H9 (cell line): ENCODE measurements around the gene HUNK. TPM values are rescaled to one million over a fixed set of nuclear protein-coding genes. Genes with fewer than 3 reads are reported as not detected.

Source experiments
- DNase-seq: peaks from one replicate; pipeline ENCODE4 v3.0.0-alpha.2; 2017
- H2AFZ ChIP-seq: one replicate; pipeline ENCODE4 v1.6.1; 2013; ENCODE audit warnings: mild to moderate bottlenecking, low read length, control low read depth, moderate library complexity
- H2AK5ac ChIP-seq: 2 replicates; pipeline ENCODE4 v1.6.1; 2013; ENCODE audit warnings: low read length, control low read depth, mixed read lengths; ENCODE audit not compliant: insufficient read length
- H2BK120ac ChIP-seq: one replicate; pipeline ENCODE4 v1.6.1; 2013; ENCODE audit warnings: low read depth, mild to moderate bottlenecking, low read length, control low read depth, inconsistent platforms; ENCODE audit not compliant: poor library complexity, severe bottlenecking
- H2BK12ac ChIP-seq: 2 replicates; pipeline ENCODE4 v1.6.1; 2013; ENCODE audit warnings: low read length, control low read depth, mixed read lengths, low read depth; ENCODE audit not compliant: insufficient read length
- H2BK15ac ChIP-seq: 2 replicates; pipeline ENCODE4 v1.6.1; 2013; ENCODE audit warnings: low read depth, low read length, control low read depth
- H2BK20ac ChIP-seq: one replicate; pipeline ENCODE4 v1.6.1; 2013; ENCODE audit warnings: low read depth, mild to moderate bottlenecking, low read length, control low read depth, inconsistent platforms; ENCODE audit not compliant: poor library complexity, severe bottlenecking
- H2BK5ac ChIP-seq: 2 replicates; pipeline ENCODE4 v1.6.1; 2013; ENCODE audit warnings: low read length, control low read depth, mixed read lengths; ENCODE audit not compliant: insufficient read length
- H3K14ac ChIP-seq: 2 replicates; pipeline ENCODE4 v1.6.1; 2013; ENCODE audit warnings: low read length, control low read depth; ENCODE audit not compliant: insufficient read depth
- H3K18ac ChIP-seq: 2 replicates; pipeline ENCODE4 v1.6.1; 2013; ENCODE audit warnings: low read depth, mild to moderate bottlenecking, mixed read lengths, low read length, control low read depth; ENCODE audit not compliant: insufficient read length
- H3K23ac ChIP-seq: 2 replicates; pipeline ENCODE4 v1.6.1; 2013; ENCODE audit warnings: low read length, control low read depth, mixed read lengths, low read depth; ENCODE audit not compliant: insufficient read length
- H3K23me2 ChIP-seq: 2 replicates; pipeline ENCODE4 v1.6.1; 2013; ENCODE audit warnings: low read depth, mild to moderate bottlenecking, mixed read lengths, low read length, control low read depth; ENCODE audit not compliant: insufficient read length, poor library complexity, severe bottlenecking
- H3K27ac ChIP-seq: 2 replicates; pipeline ENCODE4 v1.5.1; 2013; ENCODE audit warnings: low read length, control low read depth, mixed read lengths, low read depth; ENCODE audit not compliant: insufficient read length
- H3K27me3 ChIP-seq: 2 replicates; pipeline ENCODE4 v1.6.1; 2013; ENCODE audit warnings: low read length, control low read depth, inconsistent platforms; ENCODE audit not compliant: insufficient read depth
- H3K4ac ChIP-seq: 2 replicates; pipeline ENCODE4 v1.6.1; 2013; ENCODE audit warnings: low read depth, mild to moderate bottlenecking, control low read depth, inconsistent platforms, low read length, moderate library complexity
- H3K4me1 ChIP-seq: 2 replicates; pipeline ENCODE4 v1.6.1; 2013; ENCODE audit warnings: low read length, control low read depth, inconsistent platforms; ENCODE audit not compliant: insufficient read depth
- H3K4me2 ChIP-seq: 2 replicates; pipeline ENCODE4 v1.6.1; 2013; ENCODE audit warnings: low read length, control low read depth, mixed read lengths; ENCODE audit not compliant: insufficient read length, insufficient read depth
- H3K56ac ChIP-seq: 2 replicates; pipeline ENCODE4 v1.6.1; 2013; ENCODE audit warnings: low read depth, mild to moderate bottlenecking, mixed read lengths, low read length, control low read depth; ENCODE audit not compliant: insufficient read length
- H3K79me1 ChIP-seq: 2 replicates; pipeline ENCODE4 v1.6.1; 2013; ENCODE audit warnings: low read depth, mild to moderate bottlenecking, moderate library complexity, low read length, control low read depth, inconsistent platforms; ENCODE audit not compliant: insufficient read depth, poor library complexity, severe bottlenecking
- H3K79me2 ChIP-seq: 2 replicates; pipeline ENCODE4 v1.6.1; 2013; ENCODE audit warnings: low read length, control low read depth, inconsistent platforms; ENCODE audit not compliant: insufficient read depth
- H3K9ac ChIP-seq: 2 replicates; pipeline ENCODE4 v1.6.1; 2013; ENCODE audit warnings: low read length, control low read depth, mixed read lengths; ENCODE audit not compliant: insufficient read length; ENCODE audit errors: extremely low read depth
- H3K9me3 ChIP-seq: one replicate; pipeline ENCODE4 v1.6.1; 2013; ENCODE audit warnings: low read depth, low read length, inconsistent platforms; ENCODE audit not compliant: control insufficient read depth
- H3T11ph ChIP-seq: one replicate; pipeline ENCODE4 v1.6.1; 2013; ENCODE audit warnings: mild to moderate bottlenecking, low read length, control low read depth, inconsistent platforms
- H4K20me1 ChIP-seq: one replicate; pipeline ENCODE4 v1.6.1; 2013; ENCODE audit not compliant: control insufficient read depth, insufficient read length, insufficient read depth
- H4K5ac ChIP-seq: 2 replicates; pipeline ENCODE4 v1.6.1; 2013; ENCODE audit warnings: low read depth, mild to moderate bottlenecking, mixed read lengths, low read length, control low read depth; ENCODE audit not compliant: insufficient read length
- H4K8ac ChIP-seq: replicated peaks from 2 replicates; pipeline ENCODE4 v1.6.1; 2013; ENCODE audit warnings: low read length, control low read depth, mixed read lengths, low read depth; ENCODE audit not compliant: insufficient read length
- H4K91ac ChIP-seq: 2 replicates; pipeline ENCODE4 v1.6.1; 2013; ENCODE audit warnings: low read depth, mild to moderate bottlenecking, moderate library complexity, mixed read lengths, low read length, control low read depth; ENCODE audit not compliant: insufficient read length
- H3K27ac Mint-ChIP-seq, 3 experiments: 2 replicates in 2 of 3; 3 replicates in 1 of 3; pipeline ENCODE4 v1.8.0; 2020 to 2021; ENCODE audit warnings: mixed read lengths in 3 of 3, mild to moderate bottlenecking in 1 of 3, moderate library complexity in 1 of 3
- H3K27me3 Mint-ChIP-seq: 2 replicates; pipeline ENCODE4 v1.8.0; 2021; ENCODE audit warnings: low read depth, mild to moderate bottlenecking, moderate library complexity, mixed read lengths
- H3K36me3 Mint-ChIP-seq, 3 experiments: 2 replicates in 2 of 3; 3 replicates in 1 of 3; pipeline ENCODE4 v1.8.0; 2020 to 2021; ENCODE audit warnings: low read depth in 3 of 3, mixed read lengths in 3 of 3; ENCODE audit not compliant: insufficient read depth in 1 of 3
- H3K4me1 Mint-ChIP-seq, 2 experiments: 2 replicates each; pipeline ENCODE4 v1.8.0; 2020; ENCODE audit warnings: mixed read lengths in 2 of 2
- H3K4me3 Mint-ChIP-seq, 2 experiments: 2 replicates in 1 of 2; 3 replicates in 1 of 2; pipeline ENCODE4 v1.8.0; 2020 to 2021; ENCODE audit warnings: mild to moderate bottlenecking in 2 of 2, mixed read lengths in 2 of 2, moderate library complexity in 1 of 2
- H3K9me3 Mint-ChIP-seq, 2 experiments: 2 replicates in 1 of 2; 3 replicates in 1 of 2; pipeline ENCODE4 v1.8.0; 2020; ENCODE audit warnings: mild to moderate bottlenecking in 2 of 2, mixed read lengths in 2 of 2, moderate library complexity in 1 of 2
- WGBS: extraction: QIAGEN DNeasy Blood & Tissue Kit; methylation state at CpG from one replicate; pipeline ENCODE4 v1.1.7; 2013; ENCODE audit warnings: missing lambda C conversion rate, low lambda C conversion rate, mixed read lengths; ENCODE audit not compliant: insufficient read length; ENCODE audit errors: extremely low coverage; 5-methylcytosine and 5-hydroxymethylcytosine counted together
- total RNA-seq: library from RNA; stranded (reverse); gene quantifications from 2 replicates; pipeline ENCODE4 v1.2.1, GENCODE V29; 2021
- TF ChIP-seq, protein P1 (sequence below): fragments of 200-600 bp; sonication (generic); conservative IDR thresholded peaks from 3 replicates; pipeline ENCODE4 v1.8.0; 2021; ENCODE audit warnings: antibody characterized with exemption, mild to moderate bottlenecking

HUNK gene
- total RNA-seq, 1 experiment from 2014 or later = 5.8 TPM

DNA sequence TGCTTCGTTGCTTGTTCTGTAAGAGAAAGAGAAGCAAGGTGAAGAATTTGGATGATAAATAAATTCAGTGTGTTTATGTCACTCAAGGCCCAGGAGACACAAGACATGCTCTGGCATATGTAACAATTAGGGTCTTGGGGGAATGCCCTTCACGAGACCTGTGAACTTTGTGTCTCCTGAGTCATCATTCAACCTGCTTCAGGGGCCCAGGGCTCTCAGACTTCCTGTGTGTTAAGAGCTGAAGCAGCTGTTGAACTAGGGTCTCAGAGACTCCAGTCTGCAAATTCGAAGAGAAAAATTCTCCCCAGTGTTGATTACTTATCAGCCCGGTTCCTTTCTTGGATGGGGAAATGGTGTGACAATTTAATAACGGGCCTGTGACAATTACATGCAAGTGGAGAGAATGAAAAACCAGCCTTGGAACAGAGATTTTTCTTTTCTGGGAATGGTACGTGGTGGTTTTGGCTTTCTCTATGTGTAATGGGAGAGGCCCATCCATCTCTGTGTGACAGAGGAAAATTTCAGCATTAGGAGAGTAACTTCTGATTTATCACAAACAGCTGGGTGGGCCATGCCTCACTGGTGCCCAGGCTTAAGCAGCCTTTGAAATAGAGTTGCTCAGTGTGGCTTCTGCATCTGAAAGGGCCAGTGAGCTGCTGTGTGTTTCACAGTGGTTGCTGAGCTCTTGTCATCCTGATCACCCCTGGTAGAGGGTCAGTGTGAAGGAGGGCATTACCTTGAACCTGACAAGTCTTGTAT is 22.4 kb downstream of the HUNK start:
- Mint-ChIP-seq H3K9me3 (no peaks in the 10 kb centered on the region), H3K36me3 (no peaks in the 10 kb centered on the region; a peak in 1 of 7 replicates), H3K4me1 (peaks cover 42% of the 10 kb centered on the region in 2 experiments), H3K4me3 (no peak overlapping the region), H3K27me3 (peaks cover 1% of the 10 kb centered on the region; the same call in 1 of the 2 replicates), H3K27ac (peak overlapping the region in 1 of 3 experiments; percentile 40; a peak in 3 of 7 replicates)
- Histone ChIP-seq H2BK20ac (no peak overlapping the region), H3K9me3 (no peaks in the 10 kb centered on the region), H2BK5ac (no peak overlapping the region), H3K9ac (no peak overlapping the region), H3K14ac (no peak overlapping the region), H3K79me1 (no peaks in the 10 kb centered on the region), H3K79me2 (no peaks in the 10 kb centered on the region), H3K4me1 (peaks cover 11% of the 10 kb centered on the region; the same call in 1 of the 2 replicates), H2BK12ac (no peak overlapping the region), H3K56ac (no peak overlapping the region), H3T11ph (no peak overlapping the region), H4K91ac (no peak overlapping the region), H3K23ac (no peak overlapping the region), H4K20me1 (no peaks in the 10 kb centered on the region), H3K27me3 (no peaks in the 10 kb centered on the region), H3K4me2 (no peak overlapping the region), H4K8ac (no peak overlapping the region), H3K18ac (no peak overlapping the region), H3K23me2 (no peaks in the 10 kb centered on the region), H2AK5ac (no peak overlapping the region), H2BK15ac (no peak overlapping the region), H2BK120ac (no peak overlapping the region), H2AFZ (no peak overlapping the region), H3K27ac (no peak overlapping the region), H3K4ac (no peak overlapping the region), H4K5ac (no peak overlapping the region)
- no CpG with 5 or more reads among the region's 6 CpGs for WGBS
- TF ChIP-seq, protein P1, sequence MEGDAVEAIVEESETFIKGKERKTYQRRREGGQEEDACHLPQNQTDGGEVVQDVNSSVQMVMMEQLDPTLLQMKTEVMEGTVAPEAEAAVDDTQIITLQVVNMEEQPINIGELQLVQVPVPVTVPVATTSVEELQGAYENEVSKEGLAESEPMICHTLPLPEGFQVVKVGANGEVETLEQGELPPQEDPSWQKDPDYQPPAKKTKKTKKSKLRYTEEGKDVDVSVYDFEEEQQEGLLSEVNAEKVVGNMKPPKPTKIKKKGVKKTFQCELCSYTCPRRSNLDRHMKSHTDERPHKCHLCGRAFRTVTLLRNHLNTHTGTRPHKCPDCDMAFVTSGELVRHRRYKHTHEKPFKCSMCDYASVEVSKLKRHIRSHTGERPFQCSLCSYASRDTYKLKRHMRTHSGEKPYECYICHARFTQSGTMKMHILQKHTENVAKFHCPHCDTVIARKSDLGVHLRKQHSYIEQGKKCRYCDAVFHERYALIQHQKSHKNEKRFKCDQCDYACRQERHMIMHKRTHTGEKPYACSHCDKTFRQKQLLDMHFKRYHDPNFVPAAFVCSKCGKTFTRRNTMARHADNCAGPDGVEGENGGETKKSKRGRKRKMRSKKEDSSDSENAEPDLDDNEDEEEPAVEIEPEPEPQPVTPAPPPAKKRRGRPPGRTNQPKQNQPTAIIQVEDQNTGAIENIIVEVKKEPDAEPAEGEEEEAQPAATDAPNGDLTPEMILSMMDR = no peak
- DNase-seq = peak; percentile 13
